NOMO-1 treated with dmso at 0.1 percent for 144 hours (cell line): Measurements from ENCODE around the gene SLC38A9.
"Not testable (repeated sequence)": the region's sequence is repeated elsewhere in the genome, so short reads cannot be mapped to it uniquely, and the experiment has no call there.

Experiments used
- DNase-seq: peaks from one replicate; lab custom pipeline; 2025; ENCODE audit not compliant: unreplicated experiment; lab: John Stamatoyannopoulos, UW

The SLC38A9 gene, protein sequence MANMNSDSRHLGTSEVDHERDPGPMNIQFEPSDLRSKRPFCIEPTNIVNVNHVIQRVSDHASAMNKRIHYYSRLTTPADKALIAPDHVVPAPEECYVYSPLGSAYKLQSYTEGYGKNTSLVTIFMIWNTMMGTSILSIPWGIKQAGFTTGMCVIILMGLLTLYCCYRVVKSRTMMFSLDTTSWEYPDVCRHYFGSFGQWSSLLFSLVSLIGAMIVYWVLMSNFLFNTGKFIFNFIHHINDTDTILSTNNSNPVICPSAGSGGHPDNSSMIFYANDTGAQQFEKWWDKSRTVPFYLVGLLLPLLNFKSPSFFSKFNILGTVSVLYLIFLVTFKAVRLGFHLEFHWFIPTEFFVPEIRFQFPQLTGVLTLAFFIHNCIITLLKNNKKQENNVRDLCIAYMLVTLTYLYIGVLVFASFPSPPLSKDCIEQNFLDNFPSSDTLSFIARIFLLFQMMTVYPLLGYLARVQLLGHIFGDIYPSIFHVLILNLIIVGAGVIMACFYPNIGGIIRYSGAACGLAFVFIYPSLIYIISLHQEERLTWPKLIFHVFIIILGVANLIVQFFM

GRCh38 chr5:55712023-55712859, at the start of gene SLC38A9:
TSS of gene SLC38A9 (minus strand) at chr5:55712324. CDS start at chr5:55697958, 14,366 bp downstream.
- DNase-seq = peak; percentile 98

DNA sequence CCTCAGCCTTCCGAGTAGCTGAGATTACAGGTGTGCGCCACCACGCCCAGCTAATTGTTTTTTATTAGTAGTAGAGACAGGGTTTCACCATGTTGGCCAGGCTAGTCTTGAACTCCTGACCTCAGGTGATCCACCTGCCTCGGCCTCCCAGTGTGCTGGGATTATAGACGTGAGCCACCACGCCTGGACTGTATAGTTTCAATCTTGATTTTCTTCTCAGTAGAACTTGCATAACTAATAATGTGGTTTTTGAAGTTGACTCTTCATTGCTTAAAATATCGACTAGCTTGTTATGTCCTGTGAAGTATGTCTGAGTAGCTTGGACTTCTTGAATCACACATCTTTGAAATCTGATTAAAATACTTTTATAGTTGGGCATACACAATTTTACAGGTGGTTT, 49.6 kb upstream of the SLC38A9 start:
- DNase-seq = not testable (repeated sequence)

DNA sequence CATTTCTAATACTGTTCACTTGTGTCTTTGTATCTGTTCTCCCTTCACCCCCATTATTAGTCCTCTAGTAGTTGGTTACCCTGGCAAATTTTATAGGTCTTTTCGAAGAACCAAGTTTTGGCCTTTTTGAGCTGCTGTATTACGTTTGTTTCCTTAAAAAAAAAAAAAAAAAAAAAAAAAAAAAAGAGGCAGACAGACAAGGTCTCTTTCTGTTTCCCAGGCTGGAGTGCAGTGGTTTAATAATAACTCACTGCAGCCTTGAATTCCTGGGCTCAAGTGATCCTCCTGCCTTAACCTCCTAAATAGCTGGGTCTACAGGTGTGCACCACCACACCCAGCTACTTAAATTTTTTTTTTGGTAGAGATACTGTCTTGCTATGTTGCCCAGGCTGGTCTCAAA, 46.6 kb upstream of the SLC38A9 start:
- no peak for DNase-seq

- DNase-seq = no peak
These were observed 46.1 kb upstream of the SLC38A9 start for GRCh38 chr5:55758231-55758630.

DNA sequence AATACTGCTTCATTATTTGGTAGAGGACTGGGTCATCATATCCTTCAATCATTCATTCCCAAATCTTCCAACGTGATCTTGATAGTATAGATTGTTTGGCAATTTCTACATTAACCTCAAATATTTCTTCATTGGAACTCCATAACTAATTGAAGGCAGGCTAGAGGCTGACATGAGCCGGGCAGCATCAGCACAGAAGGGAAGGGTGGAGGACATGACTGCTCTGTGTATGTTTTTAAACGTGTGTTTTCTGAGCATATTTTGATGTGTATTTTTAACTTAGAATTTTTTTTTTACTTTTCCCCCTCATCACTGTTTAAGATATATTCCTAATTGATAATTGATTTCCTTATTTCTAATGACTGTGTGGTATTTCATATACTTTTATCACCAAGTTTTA, 38.4 kb upstream of the SLC38A9 start:
- no peak for DNase-seq

- DNase-seq = no peak
These were observed 37.9 kb upstream of the SLC38A9 start for GRCh38 chr5:55750063-55750462.

DNA sequence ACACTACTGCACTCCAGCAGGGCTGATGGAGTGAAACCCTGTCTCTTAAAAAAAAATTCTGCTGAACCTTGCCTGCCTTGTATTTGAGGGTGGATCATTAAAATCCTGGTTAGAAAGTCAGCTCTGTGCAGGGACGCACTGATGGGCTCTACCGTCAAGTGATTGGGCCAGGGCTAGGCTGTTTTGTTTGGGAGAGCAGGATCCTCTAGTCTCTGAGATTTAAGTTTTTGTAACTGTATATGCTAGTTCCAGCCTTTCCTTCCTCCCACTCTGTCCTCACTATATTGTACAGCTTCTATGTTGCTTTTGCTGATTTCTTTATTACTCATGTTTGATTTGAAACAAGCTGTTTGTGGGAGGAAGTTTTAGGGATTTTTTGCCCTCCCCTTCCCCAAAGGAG, 37.3 kb upstream of the SLC38A9 start:
- no peak for DNase-seq

- DNase-seq = no peak
These were observed 35.7 kb upstream of the SLC38A9 start for GRCh38 chr5:55747778-55748318.

DNA sequence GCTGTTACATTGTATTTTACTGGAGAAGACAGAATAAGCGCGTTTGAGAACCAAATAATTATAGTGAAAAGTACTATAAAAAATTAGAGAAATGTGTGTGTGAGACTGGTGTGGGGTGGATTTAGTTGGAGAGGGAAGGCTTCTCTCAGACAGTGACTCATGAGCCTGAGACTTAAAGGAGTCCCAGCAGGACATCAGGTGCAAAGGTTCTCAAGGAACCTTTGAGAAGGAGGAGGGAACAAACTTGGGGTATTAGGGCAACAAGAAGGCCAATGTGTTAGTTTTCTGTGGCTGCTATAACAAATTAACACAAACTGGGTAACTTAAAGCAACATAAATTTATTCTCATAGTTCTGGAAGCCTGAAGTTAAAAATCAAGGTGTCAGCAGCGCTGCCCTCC, 30.7 kb upstream of the SLC38A9 start:
- no peak for DNase-seq

DNA sequence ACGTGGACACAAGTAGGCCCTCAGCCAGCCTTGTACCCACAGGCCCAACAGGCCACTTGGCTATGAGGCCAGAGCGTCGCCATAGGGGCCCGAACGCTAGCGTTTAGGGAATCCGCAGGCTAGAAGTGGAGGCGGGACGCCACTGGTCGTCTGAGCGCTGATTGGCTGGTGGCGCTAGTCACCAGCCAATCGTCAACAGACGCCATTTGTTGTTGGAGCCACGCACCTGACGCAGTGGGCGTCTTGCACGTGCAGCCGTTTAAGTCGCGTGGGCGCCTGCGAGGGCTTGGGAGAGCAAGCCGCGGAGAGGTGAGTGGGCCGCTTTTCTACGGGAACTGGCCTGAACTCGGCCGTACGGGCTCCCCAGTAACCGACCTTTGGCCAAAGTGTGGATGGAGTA, 25.7 kb upstream of the SLC38A9 start, which contains the start of gene DDX4:
Gene DDX4 (plus strand): TSS at position 269 of the 400 bp plus-strand sequence. CDS start 903 bp downstream, outside the sequence.
- no peak for DNase-seq

DNA sequence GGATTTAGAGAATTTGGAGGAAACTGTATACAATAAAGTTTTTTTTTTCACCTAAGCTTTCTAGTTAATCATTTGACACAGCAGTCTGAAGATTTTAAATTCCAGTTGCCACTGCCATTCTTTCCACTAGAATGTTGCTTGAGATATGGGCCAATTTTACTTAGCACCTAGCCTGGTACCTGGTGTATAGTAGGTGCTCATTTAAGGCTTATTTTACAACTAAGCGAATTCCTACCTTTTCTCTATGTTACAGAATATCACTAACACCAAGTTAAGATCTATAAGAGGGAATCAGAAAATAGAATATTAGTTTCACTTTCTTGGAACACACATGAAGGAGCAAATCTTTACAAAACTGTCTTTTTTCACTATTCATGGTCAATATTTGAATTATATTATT, 22.5 kb upstream of the SLC38A9 start:
- no peak for DNase-seq

GRCh38 chr5:55732585-55732984, 20.5 kb upstream of the SLC38A9 start:
- DNase-seq = no peak

GRCh38 chr5:55731848-55732247, 19.7 kb upstream of the SLC38A9 start:
- DNase-seq = no peak

GRCh38 chr5:55724281-55724680, 12.2 kb upstream of the SLC38A9 start:
- DNase-seq = no peak

DNA sequence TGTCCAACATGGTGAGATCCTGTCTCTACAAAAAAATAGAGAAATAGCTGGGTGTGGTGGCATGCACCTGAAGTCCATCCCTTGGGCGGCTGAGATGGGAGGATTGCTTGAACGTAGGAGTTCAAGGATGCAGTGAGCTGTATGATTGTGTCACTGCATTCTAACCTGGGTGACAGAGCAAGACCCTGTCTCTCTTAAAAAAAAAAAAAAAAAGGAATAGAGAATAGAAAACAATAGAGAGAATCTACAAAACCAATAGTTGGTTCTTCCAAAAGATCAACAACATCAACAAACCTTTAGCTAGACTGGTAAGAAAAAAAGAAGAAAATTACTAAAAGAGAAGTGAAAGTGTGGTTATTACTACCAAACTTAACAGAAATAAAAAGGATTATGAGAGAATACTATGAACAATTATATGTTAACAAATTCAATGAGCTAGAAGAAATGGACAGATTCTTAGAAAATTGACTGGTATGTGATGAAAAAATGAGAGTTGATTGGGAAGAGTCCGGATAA, 8.1 kb upstream of the SLC38A9 start:
- no peak for DNase-seq

DNA sequence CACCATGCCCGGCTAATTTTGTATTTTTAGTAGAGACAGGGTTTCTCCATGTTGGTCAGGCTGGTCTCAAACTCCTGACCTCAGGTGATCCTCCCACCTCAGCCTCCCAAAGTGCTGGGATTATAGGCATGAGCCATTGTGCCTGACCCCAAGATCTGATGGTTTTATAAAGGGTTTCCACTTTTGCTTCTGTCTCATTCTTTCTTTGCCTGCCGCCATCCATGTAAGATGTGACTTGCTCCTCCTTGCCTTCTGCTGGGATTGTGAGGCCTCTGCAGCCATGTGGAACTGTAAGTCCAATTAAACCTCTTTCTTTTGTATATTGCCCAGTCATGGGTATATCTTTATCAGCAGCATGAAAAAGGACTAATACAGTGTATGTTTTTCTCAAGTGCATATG, 6.9 kb upstream of the SLC38A9 start:
- not testable (repeated sequence) for DNase-seq

DNA sequence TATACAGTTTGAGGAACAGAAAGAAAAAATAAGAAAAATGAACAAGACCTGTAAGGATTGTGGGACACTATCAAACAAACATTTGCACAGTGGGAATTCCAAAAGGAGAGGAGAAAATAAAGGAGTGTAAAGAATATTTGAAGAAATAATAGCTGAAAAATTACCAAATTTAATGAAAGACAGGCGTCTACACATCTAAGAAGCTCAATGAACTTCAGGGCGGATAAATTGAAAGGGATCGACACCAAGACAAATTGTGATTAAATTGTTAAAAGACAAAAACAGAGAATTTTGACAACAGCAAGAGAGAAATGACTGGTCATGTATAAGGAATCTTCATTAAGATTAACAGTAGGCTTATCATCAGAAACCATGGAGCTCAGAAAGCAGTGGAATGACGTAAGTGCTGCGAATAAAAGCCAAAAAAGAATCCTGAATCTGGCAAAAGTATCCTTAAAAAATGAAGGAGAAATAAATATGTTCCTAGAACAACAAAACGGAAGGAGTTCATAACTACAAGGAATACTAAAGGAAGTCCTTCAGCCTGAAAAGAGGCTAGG, 3.5 kb upstream of the SLC38A9 start:
- no peak for DNase-seq

DNA sequence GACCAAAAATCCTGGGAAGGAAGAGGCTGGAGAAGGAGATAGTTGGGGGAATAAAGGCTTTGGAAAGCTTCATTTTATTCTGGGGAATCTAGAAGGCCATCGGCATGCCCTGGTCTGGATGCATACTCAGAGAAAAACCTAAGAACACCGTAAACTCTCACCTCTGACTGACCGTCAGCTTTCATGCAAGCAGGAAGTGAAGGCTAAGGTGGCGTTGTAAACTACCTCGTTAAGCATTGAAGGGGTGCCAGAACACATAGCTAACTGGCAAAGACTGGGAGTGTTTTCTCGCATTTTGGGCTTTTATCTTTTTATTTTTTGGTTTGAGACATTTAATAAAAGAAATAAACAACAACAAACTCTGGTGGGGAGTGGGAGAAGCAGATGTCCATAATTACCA, 2.6 kb upstream of the SLC38A9 start:
- DNase-seq = no peak

GRCh38 chr5:55714339-55714738, 2.2 kb upstream of the SLC38A9 start:
- DNase-seq = no peak

DNA sequence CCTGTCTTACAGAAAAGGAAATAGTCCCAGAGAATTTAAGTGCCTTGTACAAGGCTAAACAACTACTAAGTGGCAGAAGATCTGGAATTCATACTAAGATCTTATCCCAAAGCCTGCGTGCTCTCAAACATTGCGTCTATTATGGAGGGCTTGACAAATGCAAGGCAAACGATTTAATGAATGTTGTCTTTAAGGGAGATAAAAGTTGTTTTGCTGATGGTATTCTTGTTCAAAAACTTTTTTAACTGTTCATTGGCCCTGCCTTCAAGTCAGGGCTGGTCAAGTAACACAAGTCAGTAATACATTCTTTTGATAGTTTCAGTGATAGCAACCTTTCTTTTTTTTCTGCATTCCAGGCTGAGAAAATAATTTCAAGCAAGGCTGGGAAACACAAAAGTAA, 1.7 kb upstream of the SLC38A9 start:
- no peak for DNase-seq

DNA sequence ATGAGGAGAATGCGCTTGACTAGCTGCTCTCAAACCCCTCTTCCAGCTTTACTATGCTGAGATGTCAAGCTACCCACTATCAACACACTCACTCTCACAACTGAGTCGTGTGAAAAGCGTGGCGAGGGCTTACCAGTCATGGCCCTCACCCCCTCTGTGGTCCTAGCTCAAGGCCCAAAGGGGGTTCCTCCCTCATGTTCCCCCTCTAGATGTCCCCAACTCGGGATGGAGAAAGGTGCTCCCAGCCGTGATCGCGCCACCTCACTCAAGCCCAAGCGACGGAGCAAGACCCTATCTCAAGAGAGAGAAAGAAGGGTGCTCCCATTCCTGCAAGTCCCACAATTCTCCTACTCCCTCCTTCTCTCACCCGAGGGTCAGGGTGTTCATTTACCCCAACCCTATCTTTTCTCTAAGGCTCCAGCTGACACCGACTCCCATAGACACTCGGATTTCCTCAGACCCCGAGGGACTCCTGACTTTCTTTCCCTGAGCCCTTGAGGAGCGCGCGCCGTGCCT, 559 bp downstream of the SLC38A9 start:
- no peak for DNase-seq
